SK-N-SH (cell line): Measurements from ENCODE around the gene FCHSD2. TPM values are rescaled to one million over a fixed set of nuclear protein-coding genes. Genes with fewer than 3 reads are reported as not detected.

Experiments
- CTCF ChIA-PET: fragments of 300-600, 350-600 bp; formaldehyde crosslinking; extraction: SDS; loops from one replicate; lab custom pipeline; 2021; lab: Yijun Ruan, JAX
- POLR2A ChIA-PET: fragments of 350-600 bp; sonication (Branson Sonifier 250); formaldehyde crosslinking; extraction: SDS; loops from one replicate; lab custom pipeline; 2020; ENCODE audit warnings: antibody characterized with exemption, inconsistent platforms; lab: Yijun Ruan, JAX
- DNase-seq: peaks from one replicate; pipeline ENCODE4 v3.0.0; 2012
- H2AFZ ChIP-seq: fragments of 200-600 bp; sonication (generic); 2 replicates; pipeline ENCODE4 v1.8.1; 2016; ENCODE audit warnings: antibody characterized with exemption, mild to moderate bottlenecking, low read depth
- H3F3A ChIP-seq: fragments of 200-600 bp; sonication (generic); replicated peaks from 2 replicates; pipeline ENCODE3; 2016; ENCODE audit warnings: antibody characterized with exemption, mild to moderate bottlenecking; ENCODE audit not compliant: insufficient read depth
- H3K27ac ChIP-seq, 2 experiments: fragments of 200-500 bp in 1 of 2; fragments of 200-600 bp in 1 of 2; sonication (Bioruptor generic) in 1 of 2; sonication (generic), shearing (Covaris generic) in 1 of 2; 2 replicates each; pipeline versions ENCODE4 v1.5.1 to v1.6.1; 2014 to 2016; ENCODE audit warnings: low read depth in 2 of 2, inconsistent platforms in 1 of 2, low read length in 1 of 2, mild to moderate bottlenecking in 1 of 2, mixed read lengths in 1 of 2
- H3K27me3 ChIP-seq: fragments of 200-600 bp; sonication (generic), shearing (Covaris generic); 2 replicates; pipeline ENCODE4 v1.6.1; 2016; ENCODE audit warnings: mixed run types; ENCODE audit not compliant: insufficient read depth
- H3K36me3 ChIP-seq, 2 experiments: fragments of 200-500 bp in 1 of 2; fragments of 200-600 bp in 1 of 2; sonication (Bioruptor generic) in 1 of 2; sonication (generic) in 1 of 2; replicated peaks in 1 of 2; 2 replicates each; pipeline versions ENCODE3 to v1.5.1; 2014 to 2016; ENCODE audit warnings: low read length in 1 of 2, mild to moderate bottlenecking in 1 of 2; ENCODE audit not compliant: insufficient read depth in 2 of 2, control insufficient read depth in 1 of 2
- H3K4me1 ChIP-seq, 2 experiments: fragments of 200-500 bp in 1 of 2; fragments of 200-600 bp in 1 of 2; sonication (Bioruptor generic) in 1 of 2; sonication (generic), shearing (Covaris generic) in 1 of 2; 2 replicates each; pipeline versions ENCODE4 v1.5.1 to v1.6.1; 2014 to 2016; ENCODE audit warnings: low read depth in 1 of 2, low read length in 1 of 2, mixed run types in 1 of 2; ENCODE audit not compliant: insufficient read depth in 2 of 2, control insufficient read depth in 1 of 2
- H3K4me2 ChIP-seq: fragments of 200-600 bp; sonication (generic), shearing (Covaris generic); 2 replicates; pipeline ENCODE4 v1.6.1; 2017; ENCODE audit warnings: mixed run types
- H3K4me3 ChIP-seq, 2 experiments: fragments of 200-500 bp in 1 of 2; fragments of 200-600 bp in 1 of 2; sonication (Bioruptor generic) in 1 of 2; sonication (generic), shearing (Covaris generic) in 1 of 2; 2 replicates each; pipeline versions ENCODE4 v1.5.1 to v1.8.1; 2014 to 2016; ENCODE audit warnings: low read depth in 2 of 2, inconsistent platforms in 1 of 2, low read length in 1 of 2, mild to moderate bottlenecking in 1 of 2, mixed read lengths in 1 of 2, moderate library complexity in 1 of 2
- H3K79me2 ChIP-seq: fragments of 200-600 bp; sonication (generic); 2 replicates; pipeline ENCODE4 v1.8.1; 2017; ENCODE audit warnings: mild to moderate bottlenecking; ENCODE audit not compliant: insufficient read depth
- H3K9ac ChIP-seq: fragments of 200-600 bp; sonication (generic); 2 replicates; pipeline ENCODE4 v1.6.1; 2017; ENCODE audit warnings: mixed run types
- H3K9me2 ChIP-seq: fragments of 200-600 bp; sonication (generic); 2 replicates; pipeline ENCODE4 v1.6.1; 2017; ENCODE audit warnings: mixed run types
- H3K9me3 ChIP-seq: fragments of 200-600 bp; sonication (generic); 2 replicates; pipeline ENCODE4 v1.6.1; 2017; ENCODE audit warnings: mixed run types, mild to moderate bottlenecking, moderate library complexity
- H4K20me1 ChIP-seq: fragments of 200-600 bp; sonication (generic); 2 replicates; pipeline ENCODE4 v1.6.1; 2017; ENCODE audit warnings: mild to moderate bottlenecking, mixed run types; ENCODE audit not compliant: insufficient read depth
- FOXM1 ChIP-seq: IDR thresholded peaks from 2 replicates; pipeline ENCODE4 v1.4.0; 2012; ENCODE audit warnings: low read depth, mild to moderate bottlenecking
- GABPA ChIP-seq: IDR thresholded peaks from 2 replicates; pipeline ENCODE4 v1.4.0; 2012; ENCODE audit warnings: low read depth, mild to moderate bottlenecking
- JUND ChIP-seq: IDR thresholded peaks from 2 replicates; pipeline ENCODE4 v1.4.0; 2012
- MEF2A ChIP-seq: IDR thresholded peaks from 2 replicates; pipeline ENCODE4 v1.4.0; 2012; ENCODE audit warnings: low read depth, borderline replicate concordance
- MXI1 ChIP-seq: IDR thresholded peaks from 2 replicates; pipeline ENCODE4 v1.6.1; 2012; ENCODE audit warnings: mild to moderate bottlenecking, low read depth, low read length, improper control_type of control experiment
- NFIC ChIP-seq: IDR thresholded peaks from 2 replicates; pipeline ENCODE4 v1.4.0; 2012; ENCODE audit warnings: borderline replicate concordance
- NRF1 ChIP-seq: IDR thresholded peaks from 2 replicates; pipeline ENCODE4 v1.6.1; 2012; ENCODE audit warnings: low read depth, mild to moderate bottlenecking, low read length
- RAD21 ChIP-seq: IDR thresholded peaks from 2 replicates; pipeline ENCODE4 v1.6.1; 2012; ENCODE audit warnings: mild to moderate bottlenecking, low read length
- RCOR1 ChIP-seq: fragments of 150-350 bp; IDR thresholded peaks from 2 replicates; pipeline ENCODE4 v1.6.1; 2017; ENCODE audit warnings: antibody characterized with exemption, low read length
- RFX5 ChIP-seq: IDR thresholded peaks from 2 replicates; pipeline ENCODE4 v1.6.1; 2012; ENCODE audit warnings: mild to moderate bottlenecking, improper control_type of control experiment, low read length
- TAF1 ChIP-seq: IDR thresholded peaks from 2 replicates; pipeline ENCODE4 v1.6.1; 2012; ENCODE audit warnings: low read depth, mild to moderate bottlenecking, low read length, moderate library complexity, borderline replicate concordance
- TCF12 ChIP-seq: IDR thresholded peaks from 2 replicates; pipeline ENCODE4 v1.4.0; 2012
- TEAD4 ChIP-seq: IDR thresholded peaks from 2 replicates; pipeline ENCODE4 v1.4.0; 2012; ENCODE audit warnings: mild to moderate bottlenecking, borderline replicate concordance; ENCODE audit not compliant: insufficient read depth
- YY1 ChIP-seq: IDR thresholded peaks from 2 replicates; pipeline ENCODE4 v1.4.0; 2012; ENCODE audit warnings: low read depth, mild to moderate bottlenecking
- WGBS: methylation state at CpG from one replicate; pipeline ENCODE4 v1.1.6; 2017; ENCODE audit warnings: low lambda C conversion rate; 5-methylcytosine and 5-hydroxymethylcytosine counted together
- polyA plus RNA-seq, 3 experiments: library from polyadenylated mRNA; depleted of rRNA; stranded (reverse); fragments of >200 nt; gene quantifications; 2 replicates each; pipeline ENCODE4 v1.2.3, GENCODE V29; 2012
- TF ChIP-seq, protein P1 (sequence below): IDR thresholded peaks from 2 replicates; pipeline ENCODE4; 2012
- TF ChIP-seq, protein P2 (sequence below): fragments of 150-350 bp; IDR thresholded peaks from 2 replicates; pipeline ENCODE4 v1.6.1; 2016; ENCODE audit warnings: mild to moderate bottlenecking, low read depth, low read length
- TF ChIP-seq, protein P3 (sequence below): IDR thresholded peaks from 2 replicates; pipeline ENCODE4 v1.4.0; 2012; ENCODE audit warnings: low read depth
- TF ChIP-seq, protein P4 (sequence below): IDR thresholded peaks from 2 replicates; pipeline ENCODE4 v1.4.0; 2012; ENCODE audit warnings: low read depth, borderline replicate concordance
- TF ChIP-seq, protein P5 (sequence below): fragments of 200-600 bp; sonication (generic); IDR thresholded peaks from 2 replicates; pipeline ENCODE4 v1.6.1; 2017; ENCODE audit warnings: antibody characterized with exemption, mild to moderate bottlenecking, moderate library complexity

Gene FCHSD2
- polyA plus RNA-seq, 1 of the 3 experiments (the other 2 are of a cell fraction): 10.4 TPM

DNA sequence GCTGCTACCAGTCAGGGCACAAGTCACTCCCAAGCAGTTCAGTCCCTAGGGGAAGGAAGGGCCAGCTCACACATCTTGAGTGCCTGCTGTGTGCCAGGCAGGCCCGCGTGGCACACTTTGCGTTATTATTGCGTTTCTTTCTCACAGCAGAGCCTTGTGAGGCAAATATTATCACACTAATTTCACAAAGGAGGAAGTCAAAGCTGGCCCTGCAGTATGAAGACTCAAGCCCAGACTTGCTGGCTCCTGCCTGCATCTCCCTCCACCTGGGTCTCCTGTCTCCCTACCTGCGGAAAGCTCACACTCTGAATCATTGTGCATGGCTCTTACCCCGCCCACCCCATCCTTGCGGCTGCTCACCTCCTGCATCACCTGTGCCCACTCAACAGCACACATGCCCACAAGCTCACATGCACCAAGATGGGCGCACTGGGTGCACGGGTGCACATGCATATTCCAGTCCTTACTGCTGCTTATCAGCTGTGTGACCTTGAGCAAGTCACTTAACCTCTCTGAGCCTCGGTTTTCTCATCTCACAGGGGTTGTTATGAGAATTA is 44.3 kb upstream of the FCHSD2 start:
- Histone ChIP-seq H3F3A (peaks cover 11% of the 10 kb centered on the region), H3K36me3 (no peaks in the 10 kb centered on the region), H3K27me3 (no peaks in the 10 kb centered on the region), H3K9me2 (no peaks in the 10 kb centered on the region), H4K20me1 (no peaks in the 10 kb centered on the region), H3K27ac (peak overlapping the region in 1 of 2 experiments; percentile 32; a peak in 1 of 4 replicates), H2AFZ (peak overlapping the region; percentile 72; the same call in 1 of the 2 replicates), H3K9me3 (no peaks in the 10 kb centered on the region), H3K79me2 (no peaks in the 10 kb centered on the region), H3K4me3 (no peak overlapping the region), H3K4me1 (peaks cover 0 to 12% of the 10 kb centered on the region in 2 experiments; a peak in 3 of 4 replicates), H3K9ac (no peak overlapping the region), H3K4me2 (0 out of 2 replicates have a peak overlapping the region, but pooled peaks have one; percentile 1)
- CTCF ChIA-PET: interaction anchor here (0.8 to 7.9 kb wide), 19 partner anchors 8 to 461 kb away, joined by 3 to 109 read pairs (median 5); no protein-coding TSS in a partner anchor
- no peak for TF ChIP-seq TEAD4
- no peak for TF ChIP-seq YY1
- TF ChIP-seq RAD21: no peak
- no peak for TF ChIP-seq NRF1
- no peak for TF ChIP-seq NFIC
- TF ChIP-seq, protein P1, sequence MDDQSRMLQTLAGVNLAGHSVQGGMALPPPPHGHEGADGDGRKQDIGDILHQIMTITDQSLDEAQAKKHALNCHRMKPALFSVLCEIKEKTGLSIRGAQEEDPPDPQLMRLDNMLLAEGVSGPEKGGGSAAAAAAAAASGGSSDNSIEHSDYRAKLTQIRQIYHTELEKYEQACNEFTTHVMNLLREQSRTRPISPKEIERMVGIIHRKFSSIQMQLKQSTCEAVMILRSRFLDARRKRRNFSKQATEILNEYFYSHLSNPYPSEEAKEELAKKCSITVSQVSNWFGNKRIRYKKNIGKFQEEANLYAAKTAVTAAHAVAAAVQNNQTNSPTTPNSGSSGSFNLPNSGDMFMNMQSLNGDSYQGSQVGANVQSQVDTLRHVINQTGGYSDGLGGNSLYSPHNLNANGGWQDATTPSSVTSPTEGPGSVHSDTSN: no peak
- no peak for TF ChIP-seq GABPA
- TF ChIP-seq TCF12: no peak
- TF ChIP-seq JUND: no peak
- TF ChIP-seq, protein P2, sequence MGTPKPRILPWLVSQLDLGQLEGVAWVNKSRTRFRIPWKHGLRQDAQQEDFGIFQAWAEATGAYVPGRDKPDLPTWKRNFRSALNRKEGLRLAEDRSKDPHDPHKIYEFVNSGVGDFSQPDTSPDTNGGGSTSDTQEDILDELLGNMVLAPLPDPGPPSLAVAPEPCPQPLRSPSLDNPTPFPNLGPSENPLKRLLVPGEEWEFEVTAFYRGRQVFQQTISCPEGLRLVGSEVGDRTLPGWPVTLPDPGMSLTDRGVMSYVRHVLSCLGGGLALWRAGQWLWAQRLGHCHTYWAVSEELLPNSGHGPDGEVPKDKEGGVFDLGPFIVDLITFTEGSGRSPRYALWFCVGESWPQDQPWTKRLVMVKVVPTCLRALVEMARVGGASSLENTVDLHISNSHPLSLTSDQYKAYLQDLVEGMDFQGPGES: no peak
- TF ChIP-seq, protein P3, sequence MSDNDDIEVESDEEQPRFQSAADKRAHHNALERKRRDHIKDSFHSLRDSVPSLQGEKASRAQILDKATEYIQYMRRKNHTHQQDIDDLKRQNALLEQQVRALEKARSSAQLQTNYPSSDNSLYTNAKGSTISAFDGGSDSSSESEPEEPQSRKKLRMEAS: no peak
- TF ChIP-seq TAF1: no peak
- no peak for TF ChIP-seq MXI1
- TF ChIP-seq FOXM1: no peak
- TF ChIP-seq MEF2A: no peak
- TF ChIP-seq, protein P4, sequence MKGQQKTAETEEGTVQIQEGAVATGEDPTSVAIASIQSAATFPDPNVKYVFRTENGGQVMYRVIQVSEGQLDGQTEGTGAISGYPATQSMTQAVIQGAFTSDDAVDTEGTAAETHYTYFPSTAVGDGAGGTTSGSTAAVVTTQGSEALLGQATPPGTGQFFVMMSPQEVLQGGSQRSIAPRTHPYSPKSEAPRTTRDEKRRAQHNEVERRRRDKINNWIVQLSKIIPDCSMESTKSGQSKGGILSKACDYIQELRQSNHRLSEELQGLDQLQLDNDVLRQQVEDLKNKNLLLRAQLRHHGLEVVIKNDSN: no peak
- TF ChIP-seq, protein P5, sequence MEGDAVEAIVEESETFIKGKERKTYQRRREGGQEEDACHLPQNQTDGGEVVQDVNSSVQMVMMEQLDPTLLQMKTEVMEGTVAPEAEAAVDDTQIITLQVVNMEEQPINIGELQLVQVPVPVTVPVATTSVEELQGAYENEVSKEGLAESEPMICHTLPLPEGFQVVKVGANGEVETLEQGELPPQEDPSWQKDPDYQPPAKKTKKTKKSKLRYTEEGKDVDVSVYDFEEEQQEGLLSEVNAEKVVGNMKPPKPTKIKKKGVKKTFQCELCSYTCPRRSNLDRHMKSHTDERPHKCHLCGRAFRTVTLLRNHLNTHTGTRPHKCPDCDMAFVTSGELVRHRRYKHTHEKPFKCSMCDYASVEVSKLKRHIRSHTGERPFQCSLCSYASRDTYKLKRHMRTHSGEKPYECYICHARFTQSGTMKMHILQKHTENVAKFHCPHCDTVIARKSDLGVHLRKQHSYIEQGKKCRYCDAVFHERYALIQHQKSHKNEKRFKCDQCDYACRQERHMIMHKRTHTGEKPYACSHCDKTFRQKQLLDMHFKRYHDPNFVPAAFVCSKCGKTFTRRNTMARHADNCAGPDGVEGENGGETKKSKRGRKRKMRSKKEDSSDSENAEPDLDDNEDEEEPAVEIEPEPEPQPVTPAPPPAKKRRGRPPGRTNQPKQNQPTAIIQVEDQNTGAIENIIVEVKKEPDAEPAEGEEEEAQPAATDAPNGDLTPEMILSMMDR: no peak
- no peak for TF ChIP-seq RFX5
- no peak for TF ChIP-seq RCOR1
- DNase-seq: no peak
- POLR2A ChIA-PET: no interaction called here
- WGBS: 87% methylated on average over 9 of the region's 10 CpGs
